NCI-H187 treated with DMSO at 0.1 percent for 48 hours (cell line): Measurements from ENCODE around the gene CACHD1.
"Not testable (repeated sequence)": the region's sequence is repeated elsewhere in the genome, so short reads cannot be mapped to it uniquely, and the experiment has no call there.

Experiments used
- DNase-seq: peaks from one replicate; lab custom pipeline; 2025; lab: John Stamatoyannopoulos, UW

CACHD1 gene

GRCh38 chr1:64594446-64594845, 124.5 kb downstream of the CACHD1 start:
- DNase-seq: no peak

GRCh38 chr1:64595871-64596515, 126.1 kb downstream of the CACHD1 start:
- no peak for DNase-seq

GRCh38 chr1:64597113-64597512, 127.2 kb downstream of the CACHD1 start:
- DNase-seq: no peak

GRCh38 chr1:64598100-64598571, 128.2 kb downstream of the CACHD1 start:
- no peak for DNase-seq

GRCh38 chr1:64599242-64599641, 129.3 kb downstream of the CACHD1 start:
- DNase-seq: no peak

GRCh38 chr1:64601207-64601606, 131.3 kb downstream of the CACHD1 start:
- no peak for DNase-seq

- DNase-seq: no peak
Observed at GRCh38 chr1:64608005-64608650, 138.2 kb downstream of the CACHD1 start.

GRCh38 chr1:64608651-64609048, 138.7 kb downstream of the CACHD1 start:
- no peak for DNase-seq

- not testable (repeated sequence) for DNase-seq
Observed at GRCh38 chr1:64610950-64611349, 141.0 kb downstream of the CACHD1 start.

GRCh38 chr1:64616039-64616438, 146.1 kb downstream of the CACHD1 start:
- no peak for DNase-seq

GRCh38 chr1:64623750-64624191, 153.8 kb downstream of the CACHD1 start:
- no peak for DNase-seq

- no peak for DNase-seq
Observed at GRCh38 chr1:64624218-64624713, 154.3 kb downstream of the CACHD1 start.

GRCh38 chr1:64624808-64625207, 154.9 kb downstream of the CACHD1 start:
- no peak for DNase-seq

- DNase-seq: no peak
Observed at GRCh38 chr1:64630611-64631010, 160.7 kb downstream of the CACHD1 start.

- DNase-seq: no peak
Observed at GRCh38 chr1:64631346-64632034, 161.6 kb downstream of the CACHD1 start.

- DNase-seq: no peak
Observed at GRCh38 chr1:64632936-64633335, 163.0 kb downstream of the CACHD1 start.

GRCh38 chr1:64645735-64646134, 175.8 kb downstream of the CACHD1 start:
- no peak for DNase-seq

GRCh38 chr1:64650411-64650810, 180.5 kb downstream of the CACHD1 start:
- no peak for DNase-seq

GRCh38 chr1:64651841-64652240, 181.9 kb downstream of the CACHD1 start:
- DNase-seq: no peak

GRCh38 chr1:64653466-64653865, 183.5 kb downstream of the CACHD1 start:
- no peak for DNase-seq

- DNase-seq: no peak
Observed at GRCh38 chr1:64654519-64655341, 184.8 kb downstream of the CACHD1 start.

GRCh38 chr1:64655861-64656260, 185.9 kb downstream of the CACHD1 start:
- DNase-seq: no peak
